ENCODE measurements around the gene MTUS2. TPM values are rescaled to one million over a fixed set of nuclear protein-coding genes. Genes with fewer than 3 reads are reported as not detected.

MTUS2 gene
- total and polyA plus RNA-seq, 2 of the 8 experiments (the other 6 are each of a cell fraction or from before 2014, with no cell fraction given) = 0.18 to 0.80 TPM

DNA sequence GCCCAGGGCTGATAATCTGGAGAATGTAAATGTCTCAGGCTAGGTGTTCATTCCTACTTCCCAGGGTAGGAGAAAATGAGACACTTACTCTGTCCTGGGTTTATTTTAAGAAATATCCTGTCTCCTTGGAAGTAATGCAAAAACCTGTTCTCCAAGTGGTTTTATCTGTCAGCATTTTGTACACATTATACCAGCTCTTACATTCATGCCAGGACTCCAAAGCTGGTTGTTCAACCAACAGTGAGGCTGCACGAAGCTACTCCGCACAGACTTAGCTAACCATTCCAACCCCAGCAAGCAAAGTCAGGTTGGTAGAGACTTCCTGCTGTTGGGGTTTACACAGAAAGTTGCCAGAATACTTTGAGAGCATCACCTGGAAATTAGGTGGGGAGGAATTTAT is 719.7 kb downstream of the MTUS2 start (continued):
- no peak for TF ChIP-seq HDAC2 (IDR thresholded peaks at IDR 0.05; ENCODE audit: borderline replicate concordance in 1 of 2, low read depth in 2 of 2, low read length in 2 of 2)
